Measurements from ENCODE around the gene TWNK.

The TWNK gene

DNA sequence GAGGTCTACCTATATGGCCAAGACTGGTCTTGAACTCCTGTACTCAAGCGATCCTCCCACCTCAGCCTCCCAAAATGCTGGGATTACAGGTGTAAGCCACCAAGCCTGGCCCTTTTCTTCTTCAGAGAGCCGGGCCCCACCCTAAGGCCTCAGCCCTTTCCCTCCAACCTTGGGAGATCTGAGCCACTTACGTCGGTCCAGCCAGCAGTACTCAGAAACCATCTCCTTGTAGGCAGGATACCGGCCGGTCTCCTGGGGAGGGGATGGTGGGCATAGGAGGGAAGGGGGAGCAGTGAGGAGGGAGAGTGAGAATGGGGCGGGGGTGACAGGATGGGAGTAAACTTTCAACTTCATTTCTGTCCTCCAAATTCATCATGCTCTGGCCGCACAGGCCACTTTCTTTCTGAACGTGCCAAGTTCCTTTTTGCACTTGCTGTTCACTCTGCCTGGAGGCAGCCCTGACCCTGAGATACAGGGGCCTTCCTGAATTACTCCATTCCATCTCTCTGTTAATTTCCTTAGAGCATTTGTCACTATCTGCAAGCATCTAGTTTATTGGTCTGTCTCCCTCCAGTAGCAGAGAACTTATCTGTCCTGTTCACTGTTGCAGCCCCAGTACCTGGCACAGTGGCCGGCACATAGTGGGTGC lies 33.2 kb downstream of the TWNK start:
- TF ChIP-seq, protein P1, sequence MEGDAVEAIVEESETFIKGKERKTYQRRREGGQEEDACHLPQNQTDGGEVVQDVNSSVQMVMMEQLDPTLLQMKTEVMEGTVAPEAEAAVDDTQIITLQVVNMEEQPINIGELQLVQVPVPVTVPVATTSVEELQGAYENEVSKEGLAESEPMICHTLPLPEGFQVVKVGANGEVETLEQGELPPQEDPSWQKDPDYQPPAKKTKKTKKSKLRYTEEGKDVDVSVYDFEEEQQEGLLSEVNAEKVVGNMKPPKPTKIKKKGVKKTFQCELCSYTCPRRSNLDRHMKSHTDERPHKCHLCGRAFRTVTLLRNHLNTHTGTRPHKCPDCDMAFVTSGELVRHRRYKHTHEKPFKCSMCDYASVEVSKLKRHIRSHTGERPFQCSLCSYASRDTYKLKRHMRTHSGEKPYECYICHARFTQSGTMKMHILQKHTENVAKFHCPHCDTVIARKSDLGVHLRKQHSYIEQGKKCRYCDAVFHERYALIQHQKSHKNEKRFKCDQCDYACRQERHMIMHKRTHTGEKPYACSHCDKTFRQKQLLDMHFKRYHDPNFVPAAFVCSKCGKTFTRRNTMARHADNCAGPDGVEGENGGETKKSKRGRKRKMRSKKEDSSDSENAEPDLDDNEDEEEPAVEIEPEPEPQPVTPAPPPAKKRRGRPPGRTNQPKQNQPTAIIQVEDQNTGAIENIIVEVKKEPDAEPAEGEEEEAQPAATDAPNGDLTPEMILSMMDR (IDR thresholded peaks at IDR 0.05; ENCODE audit: control insufficient read depth, insufficient read depth, low read depth, low read length, missing control alignments), result no peak
- DNase-seq (ENCODE audit: low read depth), result no peak
- no peak overlapping the region for H3K4me3 ChIP-seq (ENCODE audit: control insufficient read depth, low read depth, low read length)

DNA sequence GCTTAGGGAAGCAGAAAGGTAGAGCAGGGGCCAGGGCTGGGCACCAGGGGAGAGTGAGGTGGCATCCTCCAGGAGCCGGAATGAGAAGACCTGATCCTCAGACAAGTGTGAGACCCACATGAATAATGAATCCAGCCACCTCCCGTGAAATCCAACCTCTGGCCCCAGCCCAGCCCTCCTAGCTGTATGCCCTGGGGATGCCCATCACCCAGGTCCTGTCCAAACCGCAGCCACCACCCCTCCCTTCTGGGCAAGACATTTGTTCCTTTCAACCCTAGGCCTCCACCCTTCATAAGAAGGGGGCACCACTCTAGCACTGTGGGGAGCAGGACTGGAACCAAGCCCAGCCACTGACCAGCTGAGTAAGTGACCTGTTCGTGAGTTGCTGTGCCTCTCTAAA lies 33.9 kb downstream of the TWNK start:
- no peak overlapping the region for H3K4me3 ChIP-seq (ENCODE audit: control insufficient read depth, low read depth, low read length)
- DNase-seq (ENCODE audit: low read depth), result no peak
- TF ChIP-seq, protein P1 (IDR thresholded peaks at IDR 0.05; ENCODE audit: control insufficient read depth, insufficient read depth, low read depth, low read length, missing control alignments), result no peak

GRCh38 chr10:101021692-101022251 lies 34.4 kb downstream of the TWNK start:
- TF ChIP-seq, protein P1 (IDR thresholded peaks at IDR 0.05; ENCODE audit: control insufficient read depth, insufficient read depth, low read depth, low read length, missing control alignments), result no peak
- no peak overlapping the region for H3K4me3 ChIP-seq (ENCODE audit: control insufficient read depth, low read depth, low read length)
- no peak for DNase-seq (ENCODE audit: low read depth)

GRCh38 chr10:101022967-101023705 lies 35.8 kb downstream of the TWNK start:
- TF ChIP-seq, protein P1 (IDR thresholded peaks at IDR 0.05; ENCODE audit: control insufficient read depth, insufficient read depth, low read depth, low read length, missing control alignments), result no peak
- DNase-seq (ENCODE audit: low read depth), result no peak

DNA sequence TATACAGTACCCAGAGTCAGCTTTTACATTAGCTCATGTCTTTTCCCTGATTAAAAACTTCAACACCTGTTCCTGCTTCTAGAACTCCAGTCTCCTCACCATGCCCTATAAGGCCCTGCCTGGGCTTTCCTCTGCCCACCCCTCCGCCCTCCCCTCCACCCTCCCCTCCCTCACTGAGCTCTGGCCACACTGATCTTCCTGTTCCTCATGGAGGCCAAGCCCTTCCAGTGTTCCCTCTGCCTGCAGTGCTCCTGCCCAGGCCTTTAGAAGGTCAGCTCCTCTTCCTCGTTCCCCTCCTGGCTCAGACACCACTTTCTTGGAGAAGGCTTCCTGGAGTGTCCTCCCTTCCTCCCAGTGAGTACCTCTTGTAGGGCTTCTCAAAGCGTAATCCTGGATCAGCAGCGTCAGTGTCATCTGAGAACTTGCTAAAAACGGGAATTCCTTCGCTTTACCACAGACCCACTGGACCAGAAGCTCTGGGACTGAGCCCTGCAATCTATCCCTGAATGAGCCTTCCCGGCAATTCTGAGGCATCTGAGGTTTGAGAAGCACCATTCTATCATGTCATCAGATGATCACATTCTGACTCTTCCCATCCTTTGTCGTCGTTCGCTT lies 39.9 kb downstream of the TWNK start:
- TF ChIP-seq, protein P1 (IDR thresholded peaks at IDR 0.05; ENCODE audit: control insufficient read depth, insufficient read depth, low read depth, low read length, missing control alignments), result no peak
- no peak overlapping the region for H3K4me3 ChIP-seq (ENCODE audit: control insufficient read depth, low read depth, low read length)
- no peak for DNase-seq (ENCODE audit: low read depth)

More at GRCh38 chr10:101022967-101023705, 35.8 kb downstream of the TWNK start:
- H3K4me3 ChIP-seq (ENCODE audit: control insufficient read depth, low read depth, low read length), result no peak overlapping the region

GRCh38 chr10:101028446-101029337 lies 41.3 kb downstream of the TWNK start:
- TF ChIP-seq, protein P1 (IDR thresholded peaks at IDR 0.05; ENCODE audit: control insufficient read depth, insufficient read depth, low read depth, low read length, missing control alignments), result no peak
- DNase-seq (ENCODE audit: low read depth), result no peak

More at GRCh38 chr10:101028446-101029337, 41.3 kb downstream of the TWNK start:
- H3K4me3 ChIP-seq (ENCODE audit: control insufficient read depth, low read depth, low read length), result no peak overlapping the region
